Measurements from ENCODE around the gene CHMP2A. TPM values are rescaled to one million over a fixed set of nuclear protein-coding genes. Genes with fewer than 3 reads are reported as not detected.

The CHMP2A gene
- total RNA-seq, 1 donor from 2014 or later, result 134 TPM

GRCh38 chr19:58557221-58558065, 2.5 kb upstream of the CHMP2A start:
- ATAC-seq (no peak), DNase-seq (peak; percentile 28)
- intact Hi-C loops (cut with micrococcal nuclease), result no loop called here

GRCh38 chr19:58556622-58557220, 1.8 kb upstream of the CHMP2A start:
- ATAC-seq (no peak), DNase-seq (no peak)
- intact Hi-C loops (cut with micrococcal nuclease), result no loop called here

GRCh38 chr19:58555920-58556621, 1.2 kb upstream of the CHMP2A start:
- DNase-seq (no peak), ATAC-seq (no peak)
- intact Hi-C loops (cut with micrococcal nuclease), result no loop called here

GRCh38 chr19:58555369-58555885, 522 bp upstream of the CHMP2A start:
- intact Hi-C loops (cut with micrococcal nuclease), result no loop called here
- peak; percentile 31 for DNase-seq
- no peak for ATAC-seq

- no peak for ATAC-seq
- intact Hi-C loops (cut with micrococcal nuclease), result no loop called here
- DNase-seq, result no peak
Observed at GRCh38 chr19:58553799-58554493, 959 bp downstream of the CHMP2A start.

- DNase-seq, result no peak
- ATAC-seq, result no peak
- intact Hi-C loops (cut with micrococcal nuclease), result no loop called here
Observed at GRCh38 chr19:58552655-58553054, 2.2 kb downstream of the CHMP2A start.

GRCh38 chr19:58551577-58552471, 3.1 kb downstream of the CHMP2A start:
- intact Hi-C loops (cut with micrococcal nuclease), result no loop called here
- ATAC-seq, result no peak
- DNase-seq, result no peak

GRCh38 chr19:58551123-58551497, 3.8 kb downstream of the CHMP2A start:
- intact Hi-C loops (cut with micrococcal nuclease), result no loop called here
- no peak for ATAC-seq
- no peak for DNase-seq

- ATAC-seq, result no peak
- DNase-seq, result no peak
- intact Hi-C loops (cut with micrococcal nuclease), result no loop called here
Observed at GRCh38 chr19:58550362-58551122, 4.4 kb downstream of the CHMP2A start.

- DNase-seq (no peak), ATAC-seq (no peak)
- intact Hi-C loops (cut with micrococcal nuclease), result no loop called here
Observed at GRCh38 chr19:58549664-58550361, 5.1 kb downstream of the CHMP2A start.

- no peak for ATAC-seq
- intact Hi-C loops (cut with micrococcal nuclease), result no loop called here
- DNase-seq, result no peak
Observed at GRCh38 chr19:58548859-58549663, 5.8 kb downstream of the CHMP2A start.

GRCh38 chr19:58547323-58548312, 7.3 kb downstream of the CHMP2A start:
- intact Hi-C loops (cut with micrococcal nuclease), result no loop called here
- ATAC-seq (no peak), DNase-seq (no peak)

- intact Hi-C loops (cut with micrococcal nuclease), result no loop called here
- ATAC-seq (no peak), DNase-seq (no peak)
Observed at GRCh38 chr19:58546019-58546530, 8.8 kb downstream of the CHMP2A start.

- intact Hi-C loops (cut with micrococcal nuclease), result no loop called here
- no peak for DNase-seq
- ATAC-seq, result no peak
Observed at GRCh38 chr19:58545286-58546018, 9.5 kb downstream of the CHMP2A start.

Data from left ventricle myocardium superior (tissue), 1 donor.